ENCODE results near the gene SIRT7.

The SIRT7 gene

GRCh38 chr17:81863833-81864768 is 53.9 kb downstream of the SIRT7 start:
- DNase-seq (ENCODE audit: low spot score): no peak

- no peak for DNase-seq (ENCODE audit: low spot score)
Measured at GRCh38 chr17:81863123-81863675, 54.8 kb downstream of the SIRT7 start.
